HG03460 (cell line): Measurements from ENCODE around the gene FPR3.
"Not testable (repeated sequence)": the region's sequence is repeated elsewhere in the genome, so short reads cannot be mapped to it uniquely, and the experiment has no call there.

Source experiments
- ATAC-seq: cut with Tn5 transposase; IDR thresholded peaks from one replicate; pipeline ENCODE4 v1.9.1; 2021; ENCODE audit not compliant: unreplicated experiment

Gene FPR3

DNA sequence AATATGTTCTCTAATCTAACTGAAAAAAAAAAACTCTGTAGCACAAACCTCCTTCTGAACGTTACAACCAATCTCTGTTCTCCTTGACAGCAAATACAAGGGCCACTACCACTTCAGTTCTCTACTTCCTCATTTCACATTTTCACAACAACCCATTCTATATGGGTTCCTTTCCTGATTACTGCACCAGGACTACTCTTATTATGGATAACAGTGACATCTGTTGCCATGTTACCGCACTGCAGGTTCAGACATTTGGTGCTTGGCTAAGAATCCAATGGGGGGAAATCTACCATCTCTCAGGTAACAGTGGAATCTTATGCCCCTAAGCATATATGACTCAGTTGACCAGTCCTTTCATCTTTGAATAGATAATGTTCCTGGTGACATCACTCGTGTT lies 11.6 kb upstream of the FPR3 start:
- no peak for ATAC-seq

DNA sequence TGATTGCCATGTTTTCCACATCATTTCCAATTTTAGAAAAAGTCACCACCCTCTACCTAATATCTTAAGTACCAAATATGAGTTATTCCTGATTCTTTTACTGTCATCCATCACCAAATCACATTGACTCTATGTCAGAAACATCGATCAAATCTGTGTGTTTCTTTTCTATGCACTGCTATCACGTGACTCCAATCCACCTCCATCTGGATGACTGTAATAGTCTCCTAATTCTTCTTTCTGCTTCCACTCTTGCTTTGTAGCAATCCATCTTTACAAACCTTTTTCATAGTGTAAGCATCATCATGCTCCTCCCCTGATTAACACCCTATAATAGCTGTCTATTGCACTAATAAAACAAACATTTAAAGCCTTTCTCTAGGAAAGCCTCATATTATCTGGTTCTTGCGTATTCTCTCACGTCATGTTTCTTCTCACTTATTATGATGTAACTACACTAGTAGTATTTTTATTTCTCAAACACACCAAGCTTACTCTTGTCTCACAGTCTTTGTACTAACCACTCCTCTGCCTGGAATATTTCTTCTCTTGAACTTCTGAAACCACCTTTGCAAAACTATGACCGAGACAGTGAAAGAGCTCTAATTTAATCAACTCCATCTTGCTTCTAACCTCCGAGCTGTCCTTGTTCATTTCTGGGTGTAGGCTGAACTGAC lies 10.7 kb upstream of the FPR3 start:
- no peak for ATAC-seq

DNA sequence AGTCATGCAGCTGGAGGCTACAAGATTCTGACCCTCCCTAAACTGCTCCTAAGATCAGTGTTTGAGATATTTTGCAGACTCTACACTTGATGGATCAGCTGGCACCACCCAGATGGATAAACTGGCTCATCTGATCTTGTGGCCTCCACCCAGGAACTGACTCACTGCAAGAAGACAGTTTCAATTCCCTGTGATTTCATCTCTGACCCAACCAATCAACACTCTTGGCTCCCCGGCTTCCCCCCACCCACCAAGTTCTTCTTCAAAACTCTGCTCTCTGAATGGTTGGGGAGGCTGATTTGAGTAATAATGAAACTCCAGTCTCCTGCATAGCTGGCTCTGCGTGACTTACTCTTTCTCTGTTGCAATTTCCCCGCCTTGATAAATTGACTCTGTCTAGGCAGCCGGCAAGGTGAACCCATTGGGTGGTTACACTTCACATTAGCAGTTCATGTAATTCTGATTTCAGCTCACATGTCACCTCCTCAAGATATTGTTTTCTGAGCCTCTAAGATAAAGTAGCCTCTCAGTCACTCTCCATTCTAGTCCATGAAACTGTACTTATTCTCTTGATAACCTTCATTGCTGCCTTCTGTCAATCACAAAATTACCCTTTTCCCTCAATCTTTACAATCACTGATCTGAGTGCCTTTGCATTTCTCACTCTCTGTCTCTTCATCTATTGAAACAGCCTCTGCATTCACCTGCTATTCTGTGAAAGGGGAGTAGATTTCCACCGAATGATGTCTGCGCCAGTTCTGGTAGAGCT lies 9.9 kb upstream of the FPR3 start:
- ATAC-seq: no peak

DNA sequence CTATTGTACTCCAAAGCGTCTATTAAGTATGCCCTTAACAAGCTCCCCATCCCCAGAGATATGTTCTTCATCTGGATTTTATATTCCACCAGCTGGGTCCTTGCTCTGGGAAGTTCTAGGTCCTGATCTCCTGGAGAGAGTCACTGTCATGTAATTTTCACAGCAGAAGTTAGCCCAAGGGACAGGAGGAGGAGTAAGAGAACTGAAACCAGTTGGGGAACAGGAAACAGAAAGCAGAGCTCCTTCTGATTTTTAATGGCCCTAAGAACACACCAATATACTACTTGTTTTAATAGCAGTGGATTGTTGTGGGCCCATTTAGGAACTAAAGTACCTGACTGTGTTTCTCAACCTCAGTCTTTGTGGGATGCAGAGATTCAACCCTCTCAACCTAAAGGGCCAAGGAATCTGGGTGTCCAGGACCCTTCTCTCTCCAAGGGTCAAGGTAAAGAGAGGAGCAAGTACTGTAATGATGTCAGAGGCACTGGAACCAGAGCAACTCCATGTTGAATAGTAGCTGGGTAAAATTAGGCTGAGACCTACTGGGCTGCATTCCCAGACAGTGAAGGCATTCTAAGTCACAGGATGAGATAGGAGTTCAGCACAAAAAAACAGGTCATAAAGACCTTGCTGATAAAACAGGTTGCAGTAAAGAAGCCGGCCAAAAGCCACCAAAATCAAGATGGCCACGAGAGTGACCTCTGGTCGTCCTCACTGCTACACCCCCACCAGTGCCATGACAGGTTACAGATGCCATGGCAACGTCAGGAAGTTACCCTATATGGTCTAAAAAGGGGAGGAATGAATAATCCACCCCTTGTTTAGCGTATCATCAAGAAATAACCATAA lies 8.1 kb upstream of the FPR3 start:
- no peak for ATAC-seq

DNA sequence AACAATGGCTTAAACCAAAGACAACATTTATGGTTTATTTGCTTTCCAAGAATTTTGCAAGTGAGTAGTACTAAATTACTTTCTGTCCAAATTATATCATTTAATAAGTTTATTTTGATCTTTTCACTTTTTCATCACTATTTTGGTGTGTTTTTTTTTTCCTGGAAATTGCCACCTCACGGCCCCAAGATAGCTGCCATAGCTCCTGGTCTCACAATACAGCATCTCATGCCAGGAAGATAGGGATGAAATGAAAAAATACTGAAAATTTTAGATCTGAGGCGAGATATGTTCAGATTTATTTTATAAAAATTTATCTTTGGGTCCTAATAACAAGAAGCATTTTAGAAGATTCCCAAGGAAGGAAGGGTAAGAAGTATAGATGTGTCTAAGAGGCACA lies 6.9 kb upstream of the FPR3 start:
- no peak for ATAC-seq

DNA sequence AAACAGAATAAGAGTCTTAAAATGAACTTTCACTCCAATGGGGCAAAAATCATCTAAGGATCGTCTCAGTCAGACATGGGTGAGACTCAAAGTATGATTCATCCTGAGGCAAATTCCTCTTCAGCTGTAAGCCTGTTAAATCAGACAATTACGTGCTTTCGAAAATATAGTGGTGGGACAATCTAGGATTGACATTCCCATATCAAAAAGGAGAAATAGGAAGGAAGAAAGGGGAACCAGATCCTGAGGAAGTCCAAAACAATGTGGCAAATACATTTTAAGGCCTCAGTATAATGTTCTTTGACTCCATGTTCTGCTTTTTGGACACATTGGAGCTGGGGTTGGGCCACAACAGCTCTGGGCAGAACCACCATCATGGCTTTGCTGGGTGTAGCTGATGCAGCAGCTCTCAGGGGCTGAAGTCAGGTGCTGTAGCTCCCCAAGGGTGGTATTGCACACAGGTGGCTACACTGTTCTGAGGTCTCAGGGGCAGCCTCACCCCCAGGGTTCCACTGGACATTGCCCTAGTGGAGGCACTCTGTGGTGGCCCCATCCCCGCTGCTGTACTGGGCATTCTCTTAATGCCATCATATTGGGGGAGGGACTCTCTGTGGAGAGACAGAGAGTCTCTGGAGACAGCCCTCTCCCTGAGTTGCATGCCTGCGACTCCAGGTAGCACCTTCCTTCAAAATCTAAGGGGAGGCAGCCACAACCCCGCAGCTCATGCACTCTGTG lies 5.7 kb upstream of the FPR3 start:
- no peak for ATAC-seq

DNA sequence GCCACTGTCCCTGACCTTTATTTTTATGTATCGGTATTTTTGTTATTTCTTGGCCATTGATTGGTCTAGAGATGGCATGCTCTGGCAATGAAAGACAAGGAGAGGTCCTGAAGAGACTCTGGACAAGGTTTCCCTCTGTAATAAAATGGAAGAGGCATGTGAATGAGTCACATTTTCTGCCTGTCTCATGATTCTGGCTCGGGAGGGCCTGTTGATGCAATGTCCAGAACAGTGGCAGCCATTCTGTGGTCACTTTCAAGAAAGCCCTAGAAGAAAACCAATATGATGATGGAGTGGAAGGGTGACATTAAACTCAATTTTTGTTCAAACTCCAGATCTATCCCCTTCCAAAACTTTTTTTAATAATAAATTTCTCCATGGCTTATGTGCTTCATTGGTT lies 2.0 kb upstream of the FPR3 start:
- ATAC-seq: no peak

DNA sequence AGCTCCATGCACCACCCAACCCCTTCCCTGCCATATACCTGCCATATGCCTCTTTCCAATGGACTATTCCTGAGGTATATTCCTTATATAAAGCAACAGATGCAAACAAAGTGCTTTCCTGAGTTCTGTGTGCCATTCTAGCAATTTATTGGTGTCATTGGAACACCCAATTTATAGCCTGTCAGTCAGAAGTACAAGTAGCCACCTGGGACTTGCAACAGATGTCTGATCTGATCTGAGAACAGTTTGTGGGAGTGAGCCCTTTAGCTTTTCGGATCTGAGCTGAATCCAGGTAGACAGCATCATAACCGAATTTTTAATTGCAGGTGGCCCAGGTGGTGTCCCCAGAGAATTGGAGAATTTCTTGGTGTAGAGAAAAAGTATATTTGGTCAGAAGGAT lies 963 bp upstream of the FPR3 start:
- ATAC-seq: no peak

DNA sequence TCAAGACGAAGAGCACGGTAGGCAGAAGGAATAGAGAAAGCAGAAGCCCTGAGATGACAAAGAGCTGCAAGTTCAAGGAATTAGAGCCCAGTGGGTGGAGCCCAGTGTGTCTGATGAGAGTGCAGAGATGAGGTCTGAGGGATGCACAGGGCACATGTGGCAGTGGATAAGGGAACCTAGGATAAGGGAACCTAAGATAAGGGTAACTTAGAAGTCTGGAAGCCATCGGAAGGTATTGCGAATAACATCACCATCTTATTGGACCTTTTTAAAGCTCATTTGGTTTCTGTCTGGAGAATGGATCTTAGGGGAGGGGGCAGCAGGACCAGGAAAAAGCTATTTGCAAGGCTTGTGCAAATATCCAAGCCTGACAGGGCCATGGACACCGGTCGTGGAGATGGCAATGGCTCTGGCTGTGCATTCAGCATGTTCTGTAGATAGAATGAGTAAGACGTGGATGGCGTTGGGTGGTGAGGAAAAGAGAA lies 1.3 kb downstream of the FPR3 start:
- no peak for ATAC-seq

DNA sequence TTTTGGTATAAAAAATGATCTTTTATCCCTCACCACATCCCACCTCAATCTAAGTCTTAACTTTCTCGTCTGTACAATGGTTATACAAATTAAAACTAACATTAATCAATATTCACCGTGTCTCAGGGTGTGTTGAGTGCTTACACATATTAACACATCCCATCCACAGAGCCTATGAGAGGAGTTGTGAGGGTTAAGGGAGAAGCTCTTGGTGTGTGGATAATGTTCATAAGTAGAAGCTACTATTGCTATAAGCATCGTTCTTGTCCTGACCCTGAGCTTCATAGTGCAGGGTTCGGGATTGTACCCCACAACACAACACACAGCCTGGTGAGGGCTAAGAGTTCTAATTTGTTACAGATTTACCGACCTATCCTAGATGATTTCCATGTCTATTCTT lies 2.5 kb downstream of the FPR3 start:
- no peak for ATAC-seq

DNA sequence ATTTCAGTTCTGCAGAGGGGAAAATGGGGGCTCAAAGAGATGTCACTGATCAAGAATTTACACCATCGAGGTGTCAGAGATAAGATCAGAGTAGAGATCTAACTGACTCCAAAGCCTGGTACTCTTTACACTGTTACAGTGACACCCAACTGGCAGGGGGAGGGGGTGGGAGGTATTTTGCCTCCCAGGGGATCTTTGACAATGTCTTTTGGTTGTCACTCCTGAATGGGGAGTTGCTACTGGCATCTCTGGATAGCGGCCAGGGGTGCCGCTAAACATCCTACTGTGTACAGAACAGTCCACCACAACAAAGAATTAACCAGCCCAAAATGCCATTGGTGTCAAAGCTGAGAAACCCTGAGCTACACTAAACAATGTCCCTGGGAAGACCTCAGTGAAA lies 3.1 kb downstream of the FPR3 start:
- no peak for ATAC-seq

DNA sequence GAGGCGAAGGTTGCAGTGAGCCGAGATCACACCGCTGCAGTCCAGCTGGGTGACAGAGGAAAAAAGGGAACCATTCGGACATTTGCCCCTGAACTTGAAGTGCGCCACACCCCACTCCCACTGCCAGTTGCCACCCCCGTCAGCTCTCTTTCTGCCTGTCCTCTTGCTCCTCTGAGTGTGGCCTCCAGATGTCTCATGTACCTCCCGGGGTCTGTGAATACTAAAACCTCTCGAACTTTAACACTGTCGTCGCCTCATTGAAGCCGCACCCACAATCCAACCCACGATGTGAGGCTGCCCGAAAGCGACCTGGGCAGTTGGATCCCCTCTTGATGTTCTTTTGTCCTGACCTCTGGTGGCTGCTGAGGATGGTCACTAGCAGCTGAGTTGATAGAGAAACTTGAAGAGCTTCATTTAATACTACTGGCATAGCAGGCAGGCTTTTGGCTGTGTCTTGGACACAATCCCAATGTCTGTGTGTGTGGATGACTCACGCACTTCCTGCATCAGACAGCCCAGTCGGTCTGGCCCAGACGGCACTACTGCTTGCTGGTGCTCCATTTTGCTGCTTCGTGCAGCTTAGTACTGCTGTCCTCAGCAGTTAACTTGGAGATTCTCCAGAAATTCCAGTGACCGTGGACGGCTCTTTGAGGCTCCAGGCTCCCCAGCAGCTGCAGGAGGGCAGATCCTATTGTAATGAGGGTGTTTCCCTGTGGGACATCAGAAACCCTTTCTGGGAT lies 4.2 kb downstream of the FPR3 start:
- no peak for ATAC-seq

DNA sequence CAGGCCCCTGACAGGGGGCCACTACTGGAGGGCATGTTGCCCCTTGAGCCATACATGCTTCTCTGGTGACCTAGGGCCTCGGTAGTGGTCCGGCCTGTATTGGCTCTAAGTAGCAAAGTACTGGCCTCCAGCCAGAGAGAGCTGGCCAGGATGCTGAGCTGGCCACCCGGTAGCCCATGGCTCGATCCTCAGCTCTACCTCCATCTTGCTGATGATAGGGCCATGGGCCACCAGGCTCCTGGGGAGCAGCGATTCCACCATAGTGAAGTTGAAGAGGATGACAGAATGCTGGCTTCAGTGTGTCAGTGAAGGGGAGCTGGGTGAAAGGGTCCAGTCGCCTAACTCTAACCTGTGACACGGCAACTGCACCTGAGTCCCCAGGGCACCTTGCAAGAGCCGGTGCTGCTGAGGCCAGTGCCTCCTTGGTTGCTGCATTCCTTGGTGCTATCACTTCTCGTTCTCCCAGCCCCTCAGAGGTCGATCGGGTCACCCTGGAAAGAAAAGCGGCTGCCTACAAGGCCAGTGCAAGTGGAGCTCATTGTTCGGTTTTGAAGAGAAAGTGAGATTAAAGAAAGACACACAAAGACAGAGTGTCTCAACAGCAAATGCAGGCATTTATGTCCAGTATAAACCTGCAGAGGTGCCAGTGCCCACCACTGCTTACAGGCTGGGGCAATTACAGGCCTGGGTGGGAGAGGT lies 5.0 kb downstream of the FPR3 start:
- ATAC-seq: no peak

DNA sequence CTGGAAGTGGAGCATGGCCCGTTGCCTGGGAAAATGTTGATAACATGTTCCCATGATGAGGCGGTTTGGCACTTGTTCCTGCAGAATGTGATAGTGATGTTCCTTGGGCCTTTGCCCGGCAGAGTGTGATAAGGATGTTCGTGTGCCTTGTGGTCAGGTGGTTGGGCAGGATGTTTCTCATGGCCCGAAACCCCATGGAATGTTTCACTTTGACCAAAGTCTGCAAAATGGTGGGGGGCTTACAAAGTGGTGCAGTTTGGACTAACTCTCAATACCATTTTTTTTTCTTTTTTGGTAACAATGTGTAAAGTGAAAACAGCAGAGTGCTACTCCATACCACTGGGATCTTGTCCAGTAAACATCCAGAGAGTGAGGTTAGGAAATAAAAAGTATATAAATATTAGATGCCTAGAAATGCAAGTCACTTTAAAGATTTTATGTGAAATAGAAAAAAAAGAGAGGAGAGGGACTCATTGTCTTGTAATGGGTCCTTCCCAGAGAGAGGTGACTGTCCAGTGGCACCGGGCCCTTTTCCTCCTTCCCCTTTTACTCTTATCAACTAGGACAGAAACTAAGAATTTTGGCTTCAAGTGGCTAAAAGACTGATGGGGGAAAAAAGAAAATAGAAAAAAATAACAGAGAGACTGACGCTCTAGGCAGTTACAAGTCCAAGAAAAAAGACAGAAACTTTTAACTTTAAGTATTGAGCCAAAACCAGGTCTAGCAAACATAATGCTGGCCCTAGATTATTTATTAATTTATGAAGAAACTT lies 5.7 kb downstream of the FPR3 start:
- no peak for ATAC-seq

DNA sequence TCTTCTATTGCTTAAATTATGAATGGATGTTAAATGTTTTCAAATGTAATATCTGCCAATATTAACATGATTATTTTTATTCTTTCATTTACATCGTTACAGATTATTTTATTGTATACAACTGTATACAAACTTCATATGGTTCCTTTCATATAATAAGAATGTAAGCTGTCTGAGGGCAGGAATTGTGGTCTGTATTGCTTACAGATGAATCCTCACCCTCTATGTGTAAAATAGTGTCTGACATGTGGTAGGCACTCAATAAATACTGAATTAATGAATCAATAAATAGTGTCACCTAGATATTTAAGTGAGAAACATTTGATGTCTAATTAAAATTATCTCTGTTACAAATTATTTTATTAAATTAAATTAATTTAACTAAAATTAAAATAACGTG lies 7.8 kb downstream of the FPR3 start:
- ATAC-seq: no peak

DNA sequence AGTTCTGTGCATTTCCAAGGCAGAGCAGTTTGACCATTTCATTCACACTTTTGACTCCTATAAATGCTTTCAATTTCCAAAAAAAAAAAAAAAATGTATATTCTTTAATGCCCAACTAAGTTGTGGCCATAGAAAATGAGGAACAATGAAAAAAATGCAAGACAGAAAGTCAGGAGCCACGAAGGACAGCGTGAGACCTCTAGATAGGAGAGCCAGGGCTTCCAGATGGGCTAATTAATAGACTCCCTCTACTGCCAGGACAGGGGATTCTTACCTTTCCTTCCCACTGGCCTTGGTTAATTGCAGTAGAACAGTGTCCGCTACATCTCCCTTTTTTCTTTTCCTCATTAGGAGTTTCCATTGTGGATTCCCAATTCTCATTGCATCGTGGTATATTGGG lies 8.6 kb downstream of the FPR3 start:
- ATAC-seq: no peak

DNA sequence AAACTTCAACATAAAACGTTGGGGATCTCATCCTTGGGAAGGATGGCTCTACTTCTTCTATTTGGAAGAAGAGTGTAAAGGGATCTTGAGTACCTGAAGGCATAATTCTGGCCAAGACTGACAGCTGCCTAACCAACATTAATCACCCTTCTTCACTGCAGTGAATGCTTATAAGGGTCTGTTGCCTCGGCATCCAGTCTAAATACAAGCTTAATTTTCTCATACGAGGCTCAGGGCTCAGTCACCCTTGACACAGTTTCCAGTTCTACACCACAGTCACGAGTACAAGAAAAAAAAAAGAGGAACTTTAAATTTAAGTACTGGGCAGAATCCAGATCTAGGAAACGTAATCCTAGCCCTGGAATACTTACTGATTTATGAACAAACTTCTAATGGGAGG lies 9.0 kb downstream of the FPR3 start:
- no peak for ATAC-seq

DNA sequence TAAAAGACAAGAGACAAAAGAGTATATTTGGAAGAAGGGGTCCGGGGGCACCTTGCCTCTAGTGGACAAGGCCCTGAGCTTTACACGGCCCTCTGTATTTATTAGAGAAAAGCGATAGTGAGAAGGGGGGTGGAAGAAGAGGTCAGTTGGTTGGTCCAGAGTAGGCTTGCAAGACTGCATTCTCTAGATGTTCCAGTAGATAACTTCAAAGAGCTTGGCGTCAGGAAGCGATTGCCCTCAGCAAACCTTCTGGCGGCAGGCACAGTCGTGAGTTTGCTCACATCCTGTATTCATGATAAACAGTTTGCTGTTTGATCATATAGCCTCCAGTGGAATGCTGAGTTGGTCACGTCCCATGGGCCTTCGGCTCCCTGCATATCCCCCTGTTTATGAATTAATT lies 9.8 kb downstream of the FPR3 start:
- not testable (repeated sequence) for ATAC-seq

DNA sequence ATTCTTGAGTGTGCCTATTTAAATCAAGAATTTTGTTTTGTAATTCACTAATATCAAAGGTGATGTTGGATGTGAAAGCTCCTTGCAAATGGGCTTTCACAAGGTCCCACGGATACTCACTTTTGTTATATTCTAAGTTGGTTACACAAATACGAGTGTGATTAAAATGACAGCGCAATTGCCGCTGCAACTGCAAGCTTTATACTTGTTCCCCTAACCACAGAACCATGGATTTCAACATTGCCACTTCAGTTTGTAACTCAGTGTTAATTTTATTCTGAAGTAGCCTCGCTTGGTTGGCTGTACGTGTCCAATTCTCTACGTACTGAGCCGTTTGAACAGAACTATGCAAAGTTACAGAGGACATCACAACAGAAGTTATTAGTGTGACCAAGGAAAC lies 10.4 kb downstream of the FPR3 start:
- ATAC-seq: not testable (repeated sequence)
